HFFc6 (cell line): ENCODE data around the gene REEP1. TPM values are rescaled to one million over a fixed set of nuclear protein-coding genes. Genes with fewer than 3 reads are reported as not detected.

Experiments used
- DNase-seq: peaks from one replicate; pipeline ENCODE4 v3.0.0-alpha.2; 2018
- H3K27ac Mint-ChIP-seq: 2 replicates; pipeline ENCODE4 v1.8.0; 2020; ENCODE audit warnings: mild to moderate bottlenecking, mixed read lengths
- H3K27me3 Mint-ChIP-seq: 2 replicates; pipeline ENCODE4 v1.8.0; 2021; ENCODE audit warnings: mild to moderate bottlenecking, moderate library complexity, mixed read lengths; ENCODE audit not compliant: insufficient read depth
- H3K36me3 Mint-ChIP-seq: 2 replicates; pipeline ENCODE4 v1.8.0; 2021; ENCODE audit warnings: low read depth, mixed read lengths
- H3K4me1 Mint-ChIP-seq: 2 replicates; pipeline ENCODE4 v1.8.0; 2020; ENCODE audit warnings: low read depth, mixed read lengths
- H3K4me3 Mint-ChIP-seq: 2 replicates; pipeline ENCODE4 v1.8.0; 2020; ENCODE audit warnings: mild to moderate bottlenecking, moderate library complexity, mixed read lengths
- H3K9me3 Mint-ChIP-seq: 2 replicates; pipeline ENCODE4 v1.8.0; 2020; ENCODE audit warnings: mild to moderate bottlenecking, mixed read lengths
- total RNA-seq, 6 experiments: library from RNA; stranded (reverse); fragmentation: NEBNext Ultra II Directional; extraction: Animal tissue kit (Norgen Biotek cat#: 25700); gene quantifications; 2 replicates in 1 of 6; 3 replicates in 5 of 6; pipeline ENCODE4 v1.2.3, GENCODE V29; 2021
- TF ChIP-seq, protein P1 (sequence below): fragments of 200-600 bp; sonication (generic); IDR thresholded peaks from 2 replicates; pipeline ENCODE4 v1.5.0; 2021; ENCODE audit warnings: antibody characterized with exemption, mild to moderate bottlenecking

Gene REEP1
- total RNA-seq, 6 experiments from 2014 or later = 0.07 to 0.23 (median 0.15) TPM

DNA sequence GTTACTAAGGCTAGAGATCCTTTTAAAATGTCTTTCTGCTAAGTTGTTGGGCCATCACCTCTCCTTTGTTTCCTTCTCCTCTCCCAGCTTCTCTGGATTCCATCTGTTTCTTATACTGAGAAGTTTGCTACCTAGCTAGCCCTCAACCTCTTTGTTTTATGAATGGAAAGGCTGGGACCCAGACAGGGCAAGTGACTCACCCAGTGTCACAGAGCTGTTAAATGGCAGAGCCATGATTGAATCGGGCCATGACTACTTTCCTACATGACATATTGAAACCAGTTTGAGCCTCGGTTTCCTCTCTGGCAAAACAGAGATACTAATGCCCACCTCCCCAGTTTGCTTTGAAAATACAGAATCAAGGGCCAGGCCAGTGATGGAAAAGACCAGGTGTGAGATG lies 24.1 kb downstream of the REEP1 start:
- no peak overlapping the region for H3K27ac Mint-ChIP-seq
- TF ChIP-seq, protein P1, sequence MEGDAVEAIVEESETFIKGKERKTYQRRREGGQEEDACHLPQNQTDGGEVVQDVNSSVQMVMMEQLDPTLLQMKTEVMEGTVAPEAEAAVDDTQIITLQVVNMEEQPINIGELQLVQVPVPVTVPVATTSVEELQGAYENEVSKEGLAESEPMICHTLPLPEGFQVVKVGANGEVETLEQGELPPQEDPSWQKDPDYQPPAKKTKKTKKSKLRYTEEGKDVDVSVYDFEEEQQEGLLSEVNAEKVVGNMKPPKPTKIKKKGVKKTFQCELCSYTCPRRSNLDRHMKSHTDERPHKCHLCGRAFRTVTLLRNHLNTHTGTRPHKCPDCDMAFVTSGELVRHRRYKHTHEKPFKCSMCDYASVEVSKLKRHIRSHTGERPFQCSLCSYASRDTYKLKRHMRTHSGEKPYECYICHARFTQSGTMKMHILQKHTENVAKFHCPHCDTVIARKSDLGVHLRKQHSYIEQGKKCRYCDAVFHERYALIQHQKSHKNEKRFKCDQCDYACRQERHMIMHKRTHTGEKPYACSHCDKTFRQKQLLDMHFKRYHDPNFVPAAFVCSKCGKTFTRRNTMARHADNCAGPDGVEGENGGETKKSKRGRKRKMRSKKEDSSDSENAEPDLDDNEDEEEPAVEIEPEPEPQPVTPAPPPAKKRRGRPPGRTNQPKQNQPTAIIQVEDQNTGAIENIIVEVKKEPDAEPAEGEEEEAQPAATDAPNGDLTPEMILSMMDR = no peak
- no peaks in the 10 kb centered on the region for H3K4me1 Mint-ChIP-seq
- peaks cover 38% of the 10 kb centered on the region for H3K27me3 Mint-ChIP-seq
- H3K36me3 Mint-ChIP-seq = no peaks in the 10 kb centered on the region
- DNase-seq = no peak
- no peaks in the 10 kb centered on the region for H3K9me3 Mint-ChIP-seq
- H3K4me3 Mint-ChIP-seq = no peak overlapping the region

GRCh38 chr2:86311879-86312278 lies 25.5 kb downstream of the REEP1 start:
- TF ChIP-seq, protein P1 = no peak
- no peak overlapping the region for H3K4me3 Mint-ChIP-seq

GRCh38 chr2:86309966-86310365 lies 27.5 kb downstream of the REEP1 start:
- Mint-ChIP-seq H3K9me3 (no peaks in the 10 kb centered on the region), H3K36me3 (no peaks in the 10 kb centered on the region), H3K27ac (no peak overlapping the region), H3K4me3 (no peak overlapping the region), H3K27me3 (peaks cover 41% of the 10 kb centered on the region), H3K4me1 (no peaks in the 10 kb centered on the region)
- DNase-seq = no peak
- TF ChIP-seq, protein P1 = no peak

More at GRCh38 chr2:86311879-86312278, 25.5 kb downstream of the REEP1 start:
- Mint-ChIP-seq H3K9me3 (no peaks in the 10 kb centered on the region), H3K36me3 (no peaks in the 10 kb centered on the region), H3K4me1 (no peaks in the 10 kb centered on the region), H3K27me3 (peaks cover 37% of the 10 kb centered on the region), H3K27ac (no peak overlapping the region)
- no peak for DNase-seq

GRCh38 chr2:86308984-86309695 lies 28.3 kb downstream of the REEP1 start:
- Mint-ChIP-seq H3K4me3 (no peak overlapping the region), H3K4me1 (no peaks in the 10 kb centered on the region), H3K27me3 (peaks cover 42% of the 10 kb centered on the region), H3K36me3 (no peaks in the 10 kb centered on the region), H3K27ac (no peak overlapping the region), H3K9me3 (no peaks in the 10 kb centered on the region)
- TF ChIP-seq, protein P1 = no peak
- no peak for DNase-seq

GRCh38 chr2:86308356-86308755 lies 29.1 kb downstream of the REEP1 start:
- H3K27ac Mint-ChIP-seq = no peak overlapping the region
- no peak overlapping the region for H3K4me3 Mint-ChIP-seq
- no peaks in the 10 kb centered on the region for H3K36me3 Mint-ChIP-seq
- H3K27me3 Mint-ChIP-seq = peaks cover 46% of the 10 kb centered on the region
- TF ChIP-seq, protein P1 = no peak
- no peaks in the 10 kb centered on the region for H3K9me3 Mint-ChIP-seq
- no peaks in the 10 kb centered on the region for H3K4me1 Mint-ChIP-seq
- no peak for DNase-seq
